HL-60 (cell line): ENCODE data around the gene MATR3.

Experiments
- DNase-seq, 2 experiments: peaks; one replicate each; pipeline ENCODE4 v3.0.0-alpha.2; 2010 to 2020; ENCODE audit warnings: low read depth in 1 of 2, low spot score in 1 of 2
- H3K27ac ChIP-seq: fragments of 250-450 bp; sonication (Bioruptor Pico); replicated peaks from 2 replicates; pipeline ENCODE4 v1.5.1; 2020; ENCODE audit warnings: mild to moderate bottlenecking, moderate library complexity
- H3K27me3 ChIP-seq: fragments of 250-450 bp; sonication (Bioruptor Pico); 2 replicates; pipeline ENCODE4 v1.5.1; 2021; ENCODE audit warnings: mild to moderate bottlenecking, moderate library complexity; ENCODE audit not compliant: insufficient read depth, poor library complexity, severe bottlenecking
- H3K4me3 ChIP-seq: replicated peaks from 2 replicates; pipeline ENCODE4 v1.5.1; 2011; ENCODE audit warnings: mild to moderate bottlenecking, control low read depth, low read length; ENCODE audit not compliant: insufficient read depth
- CTCF ChIP-seq: IDR thresholded peaks from one replicate; pipeline ENCODE4 v1.5.1; 2011; ENCODE audit warnings: low read length, control low read depth, inconsistent platforms; ENCODE audit not compliant: insufficient read depth
- GABPA ChIP-seq: IDR thresholded peaks from 2 replicates; pipeline ENCODE4 v1.6.1; 2012; ENCODE audit warnings: low read depth
- POLR2AphosphoS5 ChIP-seq: IDR thresholded peaks from 2 replicates; pipeline ENCODE4 v1.6.1; 2012; ENCODE audit warnings: low read depth
- REST ChIP-seq: IDR thresholded peaks from 2 replicates; pipeline ENCODE4 v1.6.1; 2012; ENCODE audit warnings: low read depth; ENCODE audit not compliant: insufficient replicate concordance
- SPI1 ChIP-seq: IDR thresholded peaks from 2 replicates; pipeline ENCODE4 v1.6.1; 2012; ENCODE audit warnings: low read depth, mild to moderate bottlenecking, borderline replicate concordance

Gene MATR3

GRCh38 chr5:139315056-139315615, 21.6 kb downstream of the MATR3 start:
- H3K27ac ChIP-seq = no peak overlapping the region
- no peak for DNase-seq
- no peak overlapping the region for H3K4me3 ChIP-seq
- H3K27me3 ChIP-seq = no peaks in the 10 kb centered on the region
- TF ChIP-seq REST (no peak), POLR2AphosphoS5 (no peak), SPI1 (no peak), CTCF (no peak), GABPA (no peak)

- no peaks in the 10 kb centered on the region for H3K27me3 ChIP-seq
- no peak overlapping the region for H3K4me3 ChIP-seq
- TF ChIP-seq CTCF = no peak
- TF ChIP-seq POLR2AphosphoS5 = 0 out of 2 replicates have a peak, but pooled peaks have one; percentile 18
- no peak overlapping the region for H3K27ac ChIP-seq
- no peak for DNase-seq
These were observed 42.3 kb downstream of the MATR3 start for GRCh38 chr5:139335811-139336210.

GRCh38 chr5:139340051-139340450, 46.5 kb downstream of the MATR3 start:
- TF ChIP-seq GABPA (no peak), CTCF (no peak), REST (no peak), POLR2AphosphoS5 (no peak), SPI1 (no peak)
- H3K4me3 ChIP-seq = no peak overlapping the region
- no peak overlapping the region for H3K27ac ChIP-seq
- no peak for DNase-seq
- H3K27me3 ChIP-seq = no peaks in the 10 kb centered on the region

GRCh38 chr5:139341187-139341688, 47.7 kb downstream of the MATR3 start:
- no peak for DNase-seq
- Histone ChIP-seq H3K27ac (no peak overlapping the region), H3K4me3 (peak overlapping the region; percentile 82), H3K27me3 (no peaks in the 10 kb centered on the region)
- TF ChIP-seq POLR2AphosphoS5 = no peak
- TF ChIP-seq CTCF = no peak
- no peak for TF ChIP-seq REST
- no peak for TF ChIP-seq SPI1
- no peak for TF ChIP-seq GABPA
